A549 (cell line): Measurements from ENCODE around the gene CA9.

Source experiments
- CHD4 ChIP-seq: fragments of 200-600 bp; sonication (generic); IDR thresholded peaks from 2 replicates; pipeline ENCODE4 v1.6.1; 2016; ENCODE audit warnings: antibody characterized with exemption, mild to moderate bottlenecking, borderline replicate concordance
- ESRRA ChIP-seq: fragments of 150-350 bp; IDR thresholded peaks from 2 replicates; pipeline ENCODE4 v1.6.1; 2014; ENCODE audit warnings: mild to moderate bottlenecking, low read length, borderline replicate concordance
- JUNB ChIP-seq: fragments of >200 bp; sonication (Bioruptor Twin); formaldehyde crosslinking; IDR thresholded peaks from 2 replicates; pipeline ENCODE4 v1.6.1; 2016
- MAFK ChIP-seq: fragments of 450-650 bp; IDR thresholded peaks from 2 replicates; pipeline ENCODE4 v1.6.1; 2014; ENCODE audit not compliant: partially characterized antibody
- POLR2A ChIP-seq: IDR thresholded peaks from 2 replicates; pipeline ENCODE4 v1.6.1; 2012; ENCODE audit warnings: mild to moderate bottlenecking, low read length
- POLR2AphosphoS2 ChIP-seq: conservative IDR thresholded peaks from 2 replicates; pipeline ENCODE4 v1.6.1; 2012; ENCODE audit warnings: low read length, improper control_type of control experiment, inconsistent platforms
- RAD21 ChIP-seq, 2 experiments: fragments of >200 bp in 1 of 2; sonication (Bioruptor Twin) in 1 of 2; formaldehyde crosslinking in 1 of 2; IDR thresholded peaks in 1 of 2; conservative IDR thresholded peaks in 1 of 2; 2 replicates in 1 of 2; 3 replicates in 1 of 2; pipeline ENCODE4 v1.6.1; 2012 to 2018; ENCODE audit warnings: inconsistent platforms in 1 of 2
- RFX5 ChIP-seq: fragments of 450-650 bp; IDR thresholded peaks from 2 replicates; pipeline ENCODE4 v1.7.1; 2014; ENCODE audit warnings: antibody characterized with exemption, mild to moderate bottlenecking, moderate library complexity
- ZC3H11A ChIP-seq: fragments of 450-650 bp; IDR thresholded peaks from 2 replicates; pipeline ENCODE4 v1.6.1; 2014; ENCODE audit warnings: antibody characterized with exemption, mild to moderate bottlenecking
- TF ChIP-seq, protein P1 (sequence below): fragments of >200 bp; sonication (Bioruptor Twin); formaldehyde crosslinking; IDR thresholded peaks from 3 replicates; pipeline ENCODE4 v1.5.1; 2016

DNA sequence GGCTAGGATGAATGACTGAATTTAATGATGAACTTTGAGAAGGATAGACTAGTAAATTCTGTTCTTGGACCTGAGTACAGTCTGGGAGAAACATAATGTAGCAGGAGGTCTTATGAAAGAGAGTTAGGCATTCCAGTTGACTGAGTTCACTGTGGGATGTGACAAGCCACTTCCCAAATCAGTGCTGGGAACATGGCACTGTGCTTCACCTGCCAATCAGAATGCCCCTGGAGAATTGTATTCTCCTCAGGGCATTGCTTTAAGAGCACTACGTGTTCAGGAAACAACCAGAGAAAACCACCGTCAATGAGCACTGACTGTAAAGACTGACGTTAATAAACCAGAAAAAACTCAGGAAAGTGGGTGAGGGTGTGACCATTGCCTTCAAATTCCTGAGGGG lies 14.4 kb upstream of the CA9 start:
- TF ChIP-seq ESRRA (no peak), POLR2A (no peak), CHD4 (no peak), POLR2AphosphoS2 (no peak), RAD21 (conservative IDR thresholded peaks at IDR 0.05 in 1 of 2, IDR thresholded peaks at IDR 0.05 in 1 of 2) (no peak), JUNB (no peak), MAFK (no peak), RFX5 (no peak), ZC3H11A (no peak)
- TF ChIP-seq, protein P1, sequence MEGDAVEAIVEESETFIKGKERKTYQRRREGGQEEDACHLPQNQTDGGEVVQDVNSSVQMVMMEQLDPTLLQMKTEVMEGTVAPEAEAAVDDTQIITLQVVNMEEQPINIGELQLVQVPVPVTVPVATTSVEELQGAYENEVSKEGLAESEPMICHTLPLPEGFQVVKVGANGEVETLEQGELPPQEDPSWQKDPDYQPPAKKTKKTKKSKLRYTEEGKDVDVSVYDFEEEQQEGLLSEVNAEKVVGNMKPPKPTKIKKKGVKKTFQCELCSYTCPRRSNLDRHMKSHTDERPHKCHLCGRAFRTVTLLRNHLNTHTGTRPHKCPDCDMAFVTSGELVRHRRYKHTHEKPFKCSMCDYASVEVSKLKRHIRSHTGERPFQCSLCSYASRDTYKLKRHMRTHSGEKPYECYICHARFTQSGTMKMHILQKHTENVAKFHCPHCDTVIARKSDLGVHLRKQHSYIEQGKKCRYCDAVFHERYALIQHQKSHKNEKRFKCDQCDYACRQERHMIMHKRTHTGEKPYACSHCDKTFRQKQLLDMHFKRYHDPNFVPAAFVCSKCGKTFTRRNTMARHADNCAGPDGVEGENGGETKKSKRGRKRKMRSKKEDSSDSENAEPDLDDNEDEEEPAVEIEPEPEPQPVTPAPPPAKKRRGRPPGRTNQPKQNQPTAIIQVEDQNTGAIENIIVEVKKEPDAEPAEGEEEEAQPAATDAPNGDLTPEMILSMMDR: no peak
